GM12873 (cell line): ENCODE measurements around the gene PPP1CA.
A peak's percentile ranks its signal among the peaks of the same experiment; 100 is the strongest.

Experiments
- TF ChIP-seq, protein P1 (sequence below): IDR thresholded peaks from 2 replicates; pipeline ENCODE4 v1.5.1; 2012; ENCODE audit warnings: low read depth, mild to moderate bottlenecking, moderate library complexity, low read length, control low read depth; ENCODE audit not compliant: insufficient read depth; ENCODE audit errors: missing control alignments

The PPP1CA gene

DNA sequence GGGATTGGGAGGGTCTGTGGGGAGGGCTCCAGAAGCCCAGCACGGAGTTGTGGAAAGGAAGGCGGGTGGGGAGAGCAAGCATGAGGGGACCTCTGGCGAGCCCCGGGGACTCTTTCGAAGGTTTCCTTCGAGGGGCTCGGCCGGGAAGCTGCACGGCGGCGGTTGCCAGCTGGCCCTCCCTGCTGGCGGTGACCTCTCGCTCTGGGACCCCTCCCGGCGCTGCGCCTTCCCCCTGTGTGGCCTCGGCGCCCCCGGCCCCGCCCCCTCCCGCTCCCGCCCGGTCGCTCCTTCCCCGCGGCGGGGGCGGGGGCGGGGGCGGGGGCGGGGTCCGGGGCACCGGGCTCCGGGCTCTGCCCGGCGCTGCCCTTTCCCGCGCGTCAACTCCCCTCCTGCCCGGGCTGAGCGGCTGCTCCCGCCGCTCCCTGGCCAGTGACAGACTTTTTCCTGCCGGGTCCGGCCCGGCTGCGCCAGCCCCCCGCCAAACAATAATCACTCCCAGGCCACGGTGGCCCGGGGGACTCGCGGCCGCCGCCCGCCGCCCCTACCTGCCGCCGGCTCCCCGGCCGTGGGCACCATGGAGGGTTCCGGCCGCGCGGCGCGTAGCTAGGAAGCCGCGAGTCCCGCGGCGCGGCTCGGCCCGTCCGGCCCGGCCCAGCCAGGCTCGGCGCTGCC is 29.2 kb downstream of the PPP1CA start:
- TF ChIP-seq, protein P1, sequence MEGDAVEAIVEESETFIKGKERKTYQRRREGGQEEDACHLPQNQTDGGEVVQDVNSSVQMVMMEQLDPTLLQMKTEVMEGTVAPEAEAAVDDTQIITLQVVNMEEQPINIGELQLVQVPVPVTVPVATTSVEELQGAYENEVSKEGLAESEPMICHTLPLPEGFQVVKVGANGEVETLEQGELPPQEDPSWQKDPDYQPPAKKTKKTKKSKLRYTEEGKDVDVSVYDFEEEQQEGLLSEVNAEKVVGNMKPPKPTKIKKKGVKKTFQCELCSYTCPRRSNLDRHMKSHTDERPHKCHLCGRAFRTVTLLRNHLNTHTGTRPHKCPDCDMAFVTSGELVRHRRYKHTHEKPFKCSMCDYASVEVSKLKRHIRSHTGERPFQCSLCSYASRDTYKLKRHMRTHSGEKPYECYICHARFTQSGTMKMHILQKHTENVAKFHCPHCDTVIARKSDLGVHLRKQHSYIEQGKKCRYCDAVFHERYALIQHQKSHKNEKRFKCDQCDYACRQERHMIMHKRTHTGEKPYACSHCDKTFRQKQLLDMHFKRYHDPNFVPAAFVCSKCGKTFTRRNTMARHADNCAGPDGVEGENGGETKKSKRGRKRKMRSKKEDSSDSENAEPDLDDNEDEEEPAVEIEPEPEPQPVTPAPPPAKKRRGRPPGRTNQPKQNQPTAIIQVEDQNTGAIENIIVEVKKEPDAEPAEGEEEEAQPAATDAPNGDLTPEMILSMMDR, result no peak

DNA sequence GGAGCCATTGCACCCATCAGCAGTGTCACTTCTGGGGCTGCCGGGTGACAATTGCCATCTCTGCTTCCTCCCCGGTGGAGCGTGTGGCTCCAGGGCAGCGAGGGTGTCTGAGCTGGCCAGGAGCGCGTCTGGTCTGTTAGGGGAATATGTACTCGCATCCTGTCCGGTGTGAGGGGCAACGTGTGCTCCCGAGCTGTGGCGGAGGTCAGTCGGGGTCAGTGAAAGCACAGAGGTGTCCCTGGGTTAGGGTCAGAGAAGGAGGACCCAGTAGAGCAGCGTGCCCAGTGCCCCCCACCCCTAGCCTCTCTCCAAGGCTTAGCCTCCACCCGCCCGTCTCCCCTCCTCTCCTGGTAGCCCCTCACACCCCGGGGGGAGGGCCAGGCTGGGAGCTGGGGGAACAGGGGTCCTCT is 29.7 kb downstream of the PPP1CA start:
- TF ChIP-seq, protein P1, result no peak

DNA sequence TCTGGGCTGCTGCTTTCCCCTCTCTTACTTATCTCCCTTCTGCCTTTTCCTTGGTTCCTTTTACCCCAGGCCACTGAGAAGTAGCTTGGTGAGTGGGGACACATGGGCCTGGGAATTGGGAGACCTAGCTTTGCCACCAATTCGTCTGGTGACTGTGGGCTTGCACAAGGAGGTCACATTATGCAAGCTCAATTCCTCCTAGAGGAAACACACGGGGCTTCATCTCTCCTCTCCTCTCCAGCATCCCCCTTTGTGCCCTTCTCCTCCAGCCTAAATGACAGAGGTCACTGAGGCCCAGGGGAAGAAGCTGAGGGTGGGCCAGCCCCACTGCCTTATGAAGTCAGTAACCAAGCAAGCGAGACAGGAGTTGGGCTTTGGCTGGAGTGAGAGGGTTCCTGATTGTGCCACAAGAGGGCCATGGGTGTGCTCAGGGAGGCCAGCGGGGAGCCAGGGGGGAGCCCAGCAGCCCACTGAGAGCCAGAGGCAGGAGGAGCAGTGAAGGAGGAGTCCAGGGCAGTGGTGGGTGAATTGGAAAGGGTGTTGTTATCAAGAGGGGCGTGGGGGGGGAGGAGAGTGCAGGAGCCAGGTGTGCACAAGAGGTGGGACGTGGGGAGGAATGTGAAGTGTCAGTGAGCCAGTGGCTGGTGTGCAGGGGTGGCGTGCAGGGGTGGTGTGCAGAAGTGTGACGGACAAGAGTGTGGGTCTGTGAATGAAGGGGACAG is 30.3 kb downstream of the PPP1CA start:
- TF ChIP-seq, protein P1, result peak; percentile 63

DNA sequence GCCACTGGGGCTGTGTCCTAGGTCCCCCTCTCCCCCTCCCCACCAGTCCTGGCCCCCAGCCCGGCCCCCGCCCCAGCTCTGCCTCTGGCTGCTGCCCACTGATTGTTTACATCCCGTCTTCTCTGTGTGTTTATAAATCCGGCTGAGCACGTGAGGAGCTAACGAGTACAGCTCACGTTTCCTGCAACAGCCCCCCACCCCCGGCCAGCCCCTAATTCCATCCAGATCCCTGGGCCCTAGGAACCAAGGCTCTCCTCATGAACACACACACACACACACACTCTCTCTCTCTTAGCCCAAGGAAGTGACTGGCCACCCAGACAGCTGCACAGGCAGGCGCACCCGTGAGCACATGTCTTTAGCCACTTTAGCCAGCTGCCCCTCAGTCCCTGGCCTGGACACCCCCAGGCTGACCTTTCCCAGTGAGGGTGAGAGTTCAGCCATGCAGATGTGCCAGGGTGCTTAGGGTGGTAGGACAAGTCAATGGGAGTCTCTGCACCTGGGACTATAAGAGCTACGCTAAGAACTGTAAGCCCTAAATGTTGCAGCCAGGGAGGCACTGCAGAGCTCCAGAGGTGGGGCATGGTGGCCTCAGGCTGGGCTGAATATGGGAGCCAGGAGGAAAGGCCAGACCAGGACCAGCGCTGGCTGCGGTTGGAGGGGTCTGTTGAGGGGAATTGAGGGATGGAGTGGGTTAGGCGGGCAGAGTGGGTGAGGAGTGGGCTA is 31.1 kb downstream of the PPP1CA start:
- TF ChIP-seq, protein P1, result no peak

DNA sequence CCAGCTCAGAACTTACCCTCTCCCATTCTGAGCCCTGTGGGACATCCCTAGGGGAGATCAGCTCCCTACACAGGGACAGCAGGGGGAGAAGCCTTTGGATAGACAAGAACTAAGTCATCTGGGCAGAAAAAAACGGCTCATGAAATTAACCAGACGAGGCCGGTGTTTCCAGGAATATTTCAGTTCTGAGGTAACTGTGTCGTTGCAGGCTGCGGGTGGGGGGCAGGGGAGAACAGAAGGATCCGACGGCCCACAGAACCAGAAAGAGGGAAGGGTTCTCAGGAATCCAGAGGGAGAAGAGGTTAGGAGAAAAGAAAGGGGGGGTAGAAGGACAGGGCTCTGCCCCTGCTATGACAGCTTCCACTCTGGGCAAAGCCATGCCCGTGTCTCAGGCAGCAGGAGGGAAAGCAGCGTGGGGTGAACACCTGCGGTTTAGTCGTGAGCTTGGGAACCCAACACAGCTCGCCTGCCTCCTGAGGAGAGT is 31.8 kb downstream of the PPP1CA start:
- TF ChIP-seq, protein P1, result no peak

DNA sequence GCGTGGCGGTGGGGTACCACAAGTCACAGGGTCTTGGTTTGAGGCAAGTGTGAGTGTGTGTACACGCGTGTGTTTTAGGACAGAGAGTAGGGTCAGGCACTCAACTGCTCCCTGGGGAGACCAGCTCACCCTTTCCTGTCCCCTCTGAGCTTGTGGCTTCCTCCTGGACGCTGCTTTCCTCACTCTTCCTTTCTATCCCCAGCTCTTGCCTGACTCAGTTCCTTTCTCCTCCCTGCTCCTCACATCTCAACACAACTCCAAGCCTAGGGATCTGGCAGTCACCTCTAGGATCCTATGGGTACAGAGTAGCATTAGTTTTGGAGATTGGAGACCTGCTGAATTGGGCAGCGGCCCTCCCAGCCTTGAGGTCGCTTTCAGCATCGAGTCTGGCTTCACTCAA is 32.4 kb downstream of the PPP1CA start:
- TF ChIP-seq, protein P1, result no peak

DNA sequence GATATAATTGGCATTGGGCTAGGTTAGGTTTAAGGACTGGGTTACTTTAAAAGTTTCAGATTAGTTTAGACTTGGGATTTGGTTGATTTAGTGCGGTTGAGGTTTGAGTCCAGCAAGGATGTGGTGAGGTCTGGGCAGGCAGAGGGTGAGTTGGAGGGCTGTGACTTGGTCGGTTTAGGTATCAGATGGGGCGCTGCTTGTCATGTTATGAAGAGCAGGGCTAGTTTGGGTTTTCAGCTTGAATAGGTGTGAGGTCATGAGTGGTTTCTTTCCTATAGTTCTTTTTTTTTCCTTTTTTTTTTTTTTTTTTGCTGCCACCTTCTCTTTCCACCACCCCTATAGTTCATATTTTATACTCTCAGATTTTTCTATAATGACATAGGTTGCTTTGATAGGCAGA is 33.0 kb downstream of the PPP1CA start:
- TF ChIP-seq, protein P1, result no peak
